GM21576 (cell line): ENCODE measurements around the gene CHCHD4.

Source experiments
- ATAC-seq: cut with Tn5 transposase; IDR thresholded peaks from one replicate; pipeline ENCODE4 v1.9.1; 2021; ENCODE audit warnings: mild to moderate bottlenecking, moderate library complexity; ENCODE audit not compliant: unreplicated experiment

The CHCHD4 gene

GRCh38 chr3:14138109-14138877 lies 13.6 kb upstream of the CHCHD4 start:
- no peak for ATAC-seq

DNA sequence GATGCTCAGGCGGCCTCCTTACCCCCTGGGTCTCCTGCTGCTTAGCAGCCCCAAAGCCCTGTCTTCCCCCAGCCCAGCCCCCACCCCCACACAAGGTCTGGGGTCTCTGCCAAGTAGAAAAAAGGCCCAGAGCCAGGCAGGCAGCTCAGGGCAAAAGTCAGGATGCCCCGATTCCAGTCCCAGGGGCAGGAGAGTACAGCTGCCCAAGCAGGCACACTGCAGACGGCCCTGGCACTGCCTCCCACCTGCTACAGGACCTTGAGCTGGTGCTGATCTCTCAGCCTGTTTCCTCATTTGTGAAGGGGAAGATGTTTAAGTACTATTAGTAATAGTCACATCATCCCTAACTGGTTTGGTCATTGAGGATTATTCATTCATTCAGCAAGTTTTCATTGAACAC lies 12.8 kb upstream of the CHCHD4 start:
- ATAC-seq: no peak

GRCh38 chr3:14137004-14137403 lies 12.3 kb upstream of the CHCHD4 start:
- no peak for ATAC-seq

DNA sequence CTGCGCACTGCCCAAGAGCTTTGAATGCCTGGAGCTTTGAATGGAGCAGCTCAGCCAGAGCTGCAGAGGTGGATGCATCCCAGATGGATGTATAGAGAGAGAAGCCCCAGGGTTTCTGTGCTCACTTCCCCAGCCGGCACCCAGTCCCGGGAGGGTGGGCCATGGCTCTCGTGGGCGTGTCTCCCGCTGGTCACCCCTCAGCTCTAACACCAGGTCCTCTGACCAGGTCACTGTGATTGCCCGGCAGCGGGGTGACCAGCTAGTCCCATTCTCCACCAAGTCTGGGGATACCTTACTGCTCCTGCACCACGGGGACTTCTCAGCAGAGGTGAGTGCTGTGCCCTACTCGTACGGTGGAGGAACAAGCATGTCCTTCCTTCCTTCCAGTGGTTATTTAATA lies 10.9 kb upstream of the CHCHD4 start:
- ATAC-seq: no peak

DNA sequence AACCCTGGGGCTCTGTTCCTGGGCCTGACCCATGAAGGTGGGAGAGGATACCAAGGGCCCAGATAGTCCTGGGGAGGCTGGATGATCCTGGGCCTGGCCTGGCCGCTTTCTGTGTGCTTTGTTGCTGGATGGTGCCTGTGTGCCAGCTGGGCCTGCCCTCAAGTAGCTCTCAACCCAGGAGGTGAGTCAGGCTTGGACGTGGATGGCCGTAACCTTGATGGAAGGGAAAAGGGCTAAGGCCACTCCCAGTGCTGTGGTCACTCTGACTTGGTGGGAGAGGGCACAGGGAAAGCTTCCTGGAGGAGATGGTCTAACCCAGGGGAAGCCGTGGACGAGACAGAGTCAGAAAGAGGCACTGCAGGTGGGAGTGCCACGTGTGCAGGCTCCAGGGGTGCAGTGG lies 9.6 kb upstream of the CHCHD4 start:
- no peak for ATAC-seq

GRCh38 chr3:14133876-14134275 lies 9.2 kb upstream of the CHCHD4 start:
- ATAC-seq: no peak

DNA sequence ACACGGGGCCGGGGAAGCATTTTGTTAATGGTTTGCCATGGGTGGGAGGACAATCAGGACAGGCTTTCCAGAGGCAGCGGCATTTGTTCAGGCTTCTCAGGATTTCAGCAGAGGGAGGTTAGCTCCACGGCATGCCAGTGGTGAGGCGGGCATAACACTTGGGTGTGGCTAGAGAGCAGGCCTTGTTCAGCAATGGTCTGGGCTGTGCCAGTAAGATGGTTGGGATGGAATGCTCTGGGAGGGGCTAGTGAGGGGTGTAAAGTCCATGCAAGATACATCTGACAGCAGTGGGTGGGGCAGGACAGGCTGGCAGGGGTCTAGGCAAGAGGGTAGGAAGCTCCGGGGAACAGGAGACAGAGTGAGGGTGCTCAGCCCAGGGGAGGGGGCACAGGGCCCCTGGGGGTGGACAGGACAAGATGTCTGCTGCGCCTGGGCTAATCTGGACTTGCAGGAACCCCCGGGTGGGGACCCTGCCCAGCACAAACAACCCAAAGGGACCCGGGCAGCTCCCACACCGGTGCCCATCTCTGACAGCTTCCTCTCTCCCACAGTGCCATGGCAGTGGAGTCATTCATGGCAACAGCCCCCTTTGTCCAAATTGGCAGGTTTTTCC lies 8.6 kb upstream of the CHCHD4 start:
- no peak for ATAC-seq

GRCh38 chr3:14132689-14133088 lies 8.0 kb upstream of the CHCHD4 start:
- ATAC-seq: no peak

GRCh38 chr3:14132120-14132519 lies 7.5 kb upstream of the CHCHD4 start:
- ATAC-seq: no peak

DNA sequence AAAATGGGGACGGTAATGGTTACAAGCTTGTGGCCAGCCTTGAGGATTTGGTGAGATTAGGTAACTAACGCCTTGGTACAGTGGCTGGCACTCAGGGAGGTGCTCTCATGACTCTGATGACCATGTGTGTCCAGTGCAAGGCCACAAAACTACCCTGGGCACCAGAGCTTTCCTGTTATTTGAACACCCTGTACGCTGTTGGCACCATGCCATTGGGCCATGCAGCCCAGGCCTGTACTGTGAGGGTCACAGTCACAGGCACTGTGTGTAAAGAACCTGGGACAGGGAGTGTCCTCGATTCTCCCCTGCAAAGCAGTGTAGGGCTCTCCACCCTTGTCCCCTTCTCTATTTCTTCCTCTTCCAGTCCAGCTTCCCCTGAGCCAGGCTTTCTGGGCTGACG lies 6.5 kb upstream of the CHCHD4 start:
- ATAC-seq: no peak

GRCh38 chr3:14130707-14131106 lies 6.0 kb upstream of the CHCHD4 start:
- no peak for ATAC-seq

GRCh38 chr3:14130230-14130629 lies 5.6 kb upstream of the CHCHD4 start:
- no peak for ATAC-seq

- no peak for ATAC-seq
Observed at GRCh38 chr3:14129296-14129695, 4.6 kb upstream of the CHCHD4 start.

DNA sequence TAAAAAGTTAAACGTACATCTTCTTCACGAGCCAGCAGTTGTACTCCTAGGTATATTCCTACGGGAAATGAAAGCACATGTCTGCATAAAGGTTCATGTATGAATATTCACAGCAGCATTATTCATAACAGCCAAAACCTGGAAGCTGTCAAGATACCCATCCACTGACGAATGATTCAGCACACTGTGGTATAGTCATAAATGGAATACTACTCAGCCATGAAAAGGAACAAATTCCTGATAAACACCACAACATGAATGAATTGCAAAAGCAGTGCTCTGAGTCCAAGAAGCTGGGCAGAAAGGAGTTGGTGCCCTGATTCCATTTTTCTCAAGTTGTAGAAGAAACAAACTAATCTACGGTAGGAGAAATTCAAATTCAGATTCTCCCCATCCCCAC lies 4.1 kb upstream of the CHCHD4 start:
- ATAC-seq: no peak

DNA sequence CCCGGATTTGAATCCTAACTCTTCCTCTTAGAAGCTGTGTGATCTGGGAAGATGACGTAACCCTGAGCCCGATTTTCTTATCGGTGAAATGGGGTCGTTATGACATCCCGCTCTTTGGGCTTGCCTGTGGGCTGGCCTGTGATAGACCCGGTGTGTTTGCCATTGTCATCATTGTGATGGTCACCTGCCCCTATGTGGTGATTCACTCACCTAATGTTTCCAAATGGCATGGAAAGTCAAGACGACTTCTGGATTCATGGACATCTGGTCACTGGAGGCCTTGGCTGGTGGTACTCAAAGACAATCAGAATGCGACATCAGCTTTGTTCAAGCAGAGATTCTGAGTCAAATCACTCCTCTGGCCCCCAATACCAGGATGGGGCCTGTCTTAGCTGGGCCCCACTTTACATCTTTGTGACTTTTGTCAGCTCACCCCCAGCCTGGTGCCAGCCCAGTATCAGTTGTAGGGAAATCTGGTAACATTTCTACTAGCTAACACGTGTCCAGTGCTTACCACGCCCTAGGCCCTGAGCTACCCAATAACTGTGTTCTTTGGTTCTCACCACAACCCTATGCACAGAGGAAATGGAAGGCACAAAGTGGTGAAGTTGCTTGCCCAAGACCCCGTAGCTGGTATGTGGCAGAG lies 3.0 kb upstream of the CHCHD4 start:
- ATAC-seq: no peak

DNA sequence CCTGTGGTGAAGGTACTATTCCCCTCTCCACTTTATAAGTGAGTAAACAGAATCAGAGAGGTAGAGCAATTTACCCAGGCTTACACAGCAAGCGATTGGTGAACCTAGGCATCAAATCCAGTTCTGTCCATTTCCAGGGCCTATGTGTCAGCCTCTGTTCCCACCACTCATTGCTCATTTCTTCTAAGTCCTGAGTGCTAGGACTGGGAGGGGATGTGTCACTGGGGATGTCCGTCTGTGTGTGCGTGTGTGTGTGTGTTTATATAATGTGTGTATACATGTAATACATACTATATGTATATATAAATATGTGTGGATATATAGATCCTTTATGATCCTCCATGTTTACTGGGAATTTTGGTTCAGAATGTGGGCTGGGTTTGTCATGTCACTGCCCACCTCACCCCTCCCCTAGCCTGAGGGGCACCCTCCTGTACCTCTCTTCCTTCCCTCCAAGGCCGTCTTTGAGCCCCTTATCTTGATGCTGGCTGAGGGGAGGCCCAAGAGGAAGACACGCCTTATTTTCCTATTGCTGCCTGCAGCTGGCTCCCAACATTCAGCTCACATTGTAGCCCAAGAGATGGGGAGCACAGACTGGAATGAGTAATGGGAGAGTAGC lies 2.3 kb upstream of the CHCHD4 start:
- ATAC-seq: no peak

- no peak for ATAC-seq
Observed at GRCh38 chr3:14126017-14126886, 1.6 kb upstream of the CHCHD4 start.

- peak; percentile 23 for ATAC-seq
Observed at GRCh38 chr3:14125193-14126016, 735 bp upstream of the CHCHD4 start.

DNA sequence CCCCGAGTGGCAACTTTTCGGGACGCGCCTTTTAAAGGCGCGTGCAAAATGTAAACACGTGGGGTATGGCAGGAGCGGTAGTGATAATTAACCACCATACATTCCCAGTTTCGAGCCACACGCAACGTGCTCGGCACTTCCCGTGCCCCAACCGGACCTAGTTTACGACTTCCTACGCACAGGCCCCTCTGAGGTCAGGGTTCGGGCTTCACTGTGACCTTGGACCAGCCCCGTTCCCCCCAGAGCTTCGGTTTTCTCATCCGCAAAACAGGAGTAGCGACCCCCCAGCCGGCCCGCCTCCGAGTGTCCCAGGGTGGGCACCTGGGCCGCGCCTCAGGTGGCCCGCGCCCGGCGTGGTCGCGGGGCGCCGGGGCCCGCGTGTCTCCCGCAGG lies 451 bp downstream of the CHCHD4 start:
- ATAC-seq: peak; percentile 33
